ENCODE results near the gene EPS8L1. TPM values are rescaled to one million over a fixed set of nuclear protein-coding genes. Genes with fewer than 3 reads are reported as not detected.

Gene EPS8L1
- total and polyA plus RNA-seq, 2 of the 4 experiments (the other 2 are of a cell fraction) = 0.90 to 2.9 TPM

GRCh38 chr19:55098716-55099556 is 23.3 kb downstream of the EPS8L1 start:
- intact Hi-C loops (cut with micrococcal nuclease) (no loop called here), in situ Hi-C loops (cut with MboI; ENCODE audit: low sequenced_read_pairs) (no loop called here), dilution Hi-C loops (cut with HindIII; ENCODE audit: low sequenced_read_pairs, unreplicated experiment) (no loop called here)
- no peak overlapping the region for H3K27ac ChIP-seq (ENCODE audit: insufficient read depth, low read length)
- H2AK9ac ChIP-seq (replicated peaks; ENCODE audit: low read depth, low read length, poor library complexity) = no peak overlapping the region
- H3K18ac ChIP-seq (ENCODE audit: low read depth, low read length) = no peak overlapping the region
- H4K91ac ChIP-seq (ENCODE audit: insufficient read depth, low read depth, low read length) = no peak overlapping the region
- no TSS peak for BruUV-seq (replicated peaks)
- no peak overlapping the region for H3K4me2 ChIP-seq (ENCODE audit: low read depth, low read length)
- TF ChIP-seq NFE2L2 (IDR thresholded peaks at IDR 0.05; ENCODE audit: low read depth, low read length) = no peak
- no peak for TF ChIP-seq POLR2A (IDR thresholded peaks at IDR 0.05; ENCODE audit: low read depth, low read length)
- no peak for TF ChIP-seq MAFK (IDR thresholded peaks at IDR 0.05; ENCODE audit: low read depth, low read length)
- TF ChIP-seq RCOR1 (IDR thresholded peaks at IDR 0.05; ENCODE audit: insufficient replicate concordance, low read length) = no peak
- no peak overlapping the region for H3K56ac ChIP-seq (ENCODE audit: extremely low read depth, insufficient read depth, low read length)
- H3K23ac ChIP-seq (ENCODE audit: low read depth, low read length) = no peak overlapping the region
- ChIA-PET CTCF (no interaction called here), POLR2A (ENCODE audit: unreplicated experiment) (no interaction called here)
- H3K4me3 ChIP-seq (ENCODE audit: insufficient read depth, low read depth, low read length) = no peak overlapping the region
- peaks cover 11 to 21% of the 10 kb centered on the region in 2 experiments for H3K79me1 ChIP-seq (ENCODE audit: low read depth in 1 of 2, low read length in 2 of 2)
- peaks cover 3% of the 10 kb centered on the region for H4K20me1 ChIP-seq (ENCODE audit: insufficient read depth, low read length)
- no peak overlapping the region for H4K8ac ChIP-seq (ENCODE audit: low read depth in 2 of 2, low read length in 2 of 2)
- no peaks in the 10 kb centered on the region for H3K4me1 ChIP-seq (ENCODE audit: control insufficient read depth, insufficient read depth, low read length)
- H3K4ac ChIP-seq (ENCODE audit: low read depth, low read length) = no peak overlapping the region
- peaks cover 37% of the 10 kb centered on the region for H3K36me3 ChIP-seq (ENCODE audit: control insufficient read depth, insufficient read depth, low read length)
- peak overlapping the region; percentile 15 for H2AFZ ChIP-seq (replicated peaks; ENCODE audit: low read length, poor library complexity)
- no peak overlapping the region for H2BK20ac ChIP-seq (ENCODE audit: low read depth, low read length)
- WGBS, 2 experiments (ENCODE audit: extremely low coverage in 2 of 2, insufficient read length in 1 of 2) = 94% methylated on average over 21 of the region's 27 CpGs; no CpG with 5 or more reads in 1 of the 2 experiments
- no peak overlapping the region for H2AK5ac ChIP-seq (ENCODE audit: low read depth, low read length)
- no peaks in the 10 kb centered on the region for H3K27me3 ChIP-seq (ENCODE audit: control insufficient read depth, insufficient read depth, low read length)
- no peak overlapping the region for H4K5ac ChIP-seq (ENCODE audit: low read depth, low read length)
- DNase-seq = no peak
- no peak overlapping the region for H2BK5ac ChIP-seq (ENCODE audit: low read depth, low read length, poor library complexity, severe bottlenecking)
- no peak overlapping the region for H3K14ac ChIP-seq (replicated peaks; ENCODE audit: low read depth, low read length)
- H3K9ac ChIP-seq (ENCODE audit: low read depth, low read length) = no peak overlapping the region
- no peaks in the 10 kb centered on the region for H3K9me1 ChIP-seq (ENCODE audit: insufficient read depth, low read length)
- ATAC-seq (ENCODE audit: low read depth) = no peak
- H3K9me3 ChIP-seq (ENCODE audit: control insufficient read depth, insufficient read depth, low read length) = peaks cover 4% of the 10 kb centered on the region
- H2BK120ac ChIP-seq (ENCODE audit: low read depth, low read length) = no peak overlapping the region
- no peak overlapping the region for H2BK15ac ChIP-seq (ENCODE audit: low read depth, low read length)
